Measurements from ENCODE around the gene KCNA5.

DNA sequence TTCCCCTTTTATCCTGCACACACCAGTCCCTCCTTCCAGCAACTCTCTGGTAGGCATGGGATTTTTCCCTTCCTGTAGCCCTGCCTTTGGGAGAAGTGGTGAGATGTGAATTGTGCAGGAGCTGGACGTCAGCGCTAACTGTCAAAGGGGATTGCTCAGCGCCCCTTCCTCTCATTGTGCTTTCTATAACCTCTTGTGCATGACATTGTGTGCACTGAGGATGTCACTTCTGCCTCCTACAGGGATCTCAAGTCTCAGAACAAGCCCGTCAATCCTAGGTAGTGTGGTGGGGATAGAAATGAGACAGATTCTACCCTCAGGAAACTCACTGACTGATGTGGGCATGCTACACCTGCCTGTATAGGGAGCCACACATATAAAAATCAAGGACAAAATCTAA is 8.7 kb downstream of the KCNA5 start:
- no peak for TF ChIP-seq EZH2 (IDR thresholded peaks at IDR 0.05; ENCODE audit: low read length)
- no peak for TF ChIP-seq CTCF (optimal IDR thresholded peaks at IDR 0.05 in 1 of 3, IDR thresholded peaks at IDR 0.05 in 1 of 3, conservative IDR thresholded peaks at IDR 0.05 in 1 of 3; ENCODE audit: extremely low read depth in 1 of 3, insufficient read depth in 2 of 3, low read length in 3 of 3)

All from keratinocyte (primary cell).